ENCODE measurements around the gene TCEA2.

Gene TCEA2

DNA sequence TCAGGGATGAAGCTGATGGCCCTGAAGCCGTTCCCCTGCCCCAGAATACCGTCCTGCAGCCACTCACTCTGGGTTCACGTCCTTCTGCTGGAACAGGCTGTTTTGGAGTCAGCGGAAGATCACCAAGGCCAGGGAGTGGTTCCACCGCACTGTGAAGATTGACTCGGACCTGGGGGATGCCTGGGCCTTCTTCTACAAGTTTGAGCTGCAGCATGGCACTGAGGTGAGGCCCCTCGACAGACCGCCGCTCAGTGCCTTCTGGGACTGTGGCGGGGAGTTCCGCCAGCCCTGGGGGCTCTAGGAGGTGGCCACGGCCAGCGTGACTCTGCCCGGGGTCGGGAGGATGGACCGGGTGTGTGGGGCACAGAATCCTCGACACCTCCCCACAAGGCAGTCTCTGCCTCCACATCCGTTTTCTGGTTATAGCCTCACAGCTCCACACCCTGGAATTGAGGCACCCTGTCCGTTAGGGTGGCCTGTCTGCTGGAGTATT is 31.1 kb upstream of the TCEA2 start:
- H3K9me3 Mint-ChIP-seq: no peaks in the 10 kb centered on the region
- no peak overlapping the region for H3K27ac Mint-ChIP-seq
- H3K4me1 Mint-ChIP-seq (ENCODE audit: low read depth): peaks cover 24% of the 10 kb centered on the region
- H3K36me3 Mint-ChIP-seq (ENCODE audit: low read depth): peaks cover 32% of the 10 kb centered on the region
- H3K4me3 Mint-ChIP-seq: no peak overlapping the region
- no peaks in the 10 kb centered on the region for H3K27me3 Mint-ChIP-seq (ENCODE audit: low read depth)

DNA sequence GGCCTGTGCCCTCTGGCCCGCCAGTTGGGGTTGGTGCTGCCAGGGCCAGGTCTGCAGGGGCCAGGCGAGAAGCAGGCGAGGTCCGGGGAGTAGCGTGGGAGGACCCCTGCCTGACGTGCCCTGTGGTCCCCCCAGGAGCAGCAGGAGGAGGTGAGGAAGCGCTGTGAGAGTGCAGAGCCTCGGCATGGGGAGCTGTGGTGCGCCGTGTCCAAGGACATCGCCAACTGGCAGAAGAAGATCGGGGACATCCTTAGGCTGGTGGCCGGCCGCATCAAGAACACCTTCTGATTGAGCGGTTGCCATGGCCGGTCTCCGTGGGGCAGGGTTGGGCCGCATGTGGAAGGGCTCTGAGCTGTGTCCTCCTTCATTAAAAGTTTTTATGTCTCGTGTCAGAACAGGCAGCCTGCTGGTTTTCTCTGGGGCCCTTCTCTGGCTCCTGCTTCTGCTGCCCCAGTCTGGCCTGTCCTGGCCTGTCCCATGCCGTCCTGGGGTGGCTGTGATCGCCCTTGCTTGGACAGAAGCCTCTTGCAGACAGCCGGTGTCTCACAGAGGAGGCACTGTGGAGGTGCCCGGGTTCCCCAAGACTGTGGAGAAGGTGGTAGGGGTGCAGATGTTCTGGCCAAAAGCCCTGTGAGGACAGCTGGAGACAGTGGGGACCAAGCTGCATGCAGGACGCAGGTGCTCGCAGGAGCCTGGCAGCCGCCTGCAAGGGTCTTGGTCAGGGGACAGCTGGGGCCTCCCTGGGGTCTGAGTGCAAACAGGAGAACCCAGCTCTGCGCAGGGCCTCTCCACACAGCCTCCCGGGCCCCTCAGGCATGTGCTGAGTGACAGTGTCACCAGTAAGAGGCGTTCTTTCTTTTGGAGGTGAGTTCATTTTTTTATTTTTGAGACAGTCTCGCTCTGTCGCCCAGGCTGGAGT is 30.0 kb upstream of the TCEA2 start:
- H3K36me3 Mint-ChIP-seq (ENCODE audit: low read depth): peaks cover 25% of the 10 kb centered on the region
- peaks cover 31% of the 10 kb centered on the region for H3K4me1 Mint-ChIP-seq (ENCODE audit: low read depth)
- H3K27ac Mint-ChIP-seq: peak overlapping the region; percentile 98
- no peak overlapping the region for H3K4me3 Mint-ChIP-seq
- no peaks in the 10 kb centered on the region for H3K27me3 Mint-ChIP-seq (ENCODE audit: low read depth)
- H3K9me3 Mint-ChIP-seq: no peaks in the 10 kb centered on the region

DNA sequence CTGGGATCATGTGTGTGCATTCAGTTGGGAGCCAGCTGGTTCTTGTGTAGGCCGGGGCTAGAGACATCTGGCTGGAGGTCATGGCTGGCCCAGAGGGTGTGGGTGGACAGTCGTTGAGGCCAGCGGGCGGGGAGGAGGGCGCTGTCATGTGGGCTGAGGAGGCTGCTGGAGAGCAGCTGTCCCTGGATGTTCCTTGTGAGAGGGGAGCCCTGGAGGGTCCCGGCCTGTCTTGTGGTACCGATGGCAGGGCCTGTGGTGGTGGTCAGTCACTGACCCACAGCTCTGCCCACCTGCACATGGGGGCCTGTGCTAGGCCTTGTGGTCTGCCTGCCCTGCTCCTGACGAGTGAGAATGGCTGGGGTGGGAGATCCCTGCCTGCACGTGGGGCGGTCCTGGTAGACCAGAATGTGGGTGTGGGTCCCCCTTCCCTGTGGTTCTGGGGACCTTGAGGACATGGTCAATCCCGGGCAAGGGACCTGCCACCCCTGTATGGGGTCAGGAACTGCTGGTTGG is 29.0 kb upstream of the TCEA2 start:
- peaks cover 21% of the 10 kb centered on the region for H3K36me3 Mint-ChIP-seq (ENCODE audit: low read depth)
- H3K27me3 Mint-ChIP-seq (ENCODE audit: low read depth): no peaks in the 10 kb centered on the region
- H3K9me3 Mint-ChIP-seq: no peaks in the 10 kb centered on the region
- H3K4me1 Mint-ChIP-seq (ENCODE audit: low read depth): peaks cover 31% of the 10 kb centered on the region
- H3K27ac Mint-ChIP-seq: peak overlapping the region; percentile 98
- peak overlapping the region; percentile 54 for H3K4me3 Mint-ChIP-seq

DNA sequence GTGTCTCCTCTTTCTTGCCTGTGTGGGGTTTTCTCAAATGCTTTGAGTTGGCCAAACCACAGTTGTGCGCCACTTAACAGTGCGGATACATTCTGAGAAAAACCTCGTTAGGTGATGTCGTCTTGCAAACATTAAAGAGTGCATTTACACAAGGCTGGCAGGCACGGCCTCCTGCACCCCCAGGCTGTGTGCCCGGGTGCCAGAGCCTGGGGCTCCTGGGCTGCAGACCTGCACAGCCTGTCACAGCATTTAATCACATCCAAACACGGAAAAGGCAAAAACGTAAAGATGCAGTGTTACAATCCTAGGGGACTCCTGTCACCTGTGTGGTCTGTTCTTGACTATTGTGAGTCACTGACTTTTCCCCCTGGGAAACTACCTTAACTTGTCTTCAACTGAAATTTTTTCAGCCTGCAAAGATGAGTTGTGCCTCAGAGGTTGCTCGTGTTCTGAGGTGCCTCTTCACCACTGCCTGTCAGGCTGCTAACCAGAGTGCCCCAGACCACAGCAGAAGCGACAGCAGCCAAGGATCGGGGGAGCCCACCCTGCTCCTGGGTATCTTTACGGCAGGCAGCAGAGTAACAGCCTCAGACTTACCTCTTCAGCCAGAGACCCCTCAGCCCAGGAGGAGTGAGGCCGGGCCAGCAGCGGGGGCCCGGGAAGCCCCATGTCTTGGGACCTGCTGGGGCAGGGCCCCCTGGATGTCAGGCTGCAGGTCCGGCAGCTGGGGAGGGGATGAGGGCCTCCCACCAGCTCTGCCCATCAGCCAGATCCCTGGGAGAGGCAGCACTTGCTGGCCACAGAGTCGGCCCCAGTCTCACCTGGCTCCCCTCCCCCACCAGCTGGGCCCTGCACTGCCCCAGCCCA is 27.7 kb upstream of the TCEA2 start:
- H3K27ac Mint-ChIP-seq: peak overlapping the region; percentile 98
- peaks cover 18% of the 10 kb centered on the region for H3K36me3 Mint-ChIP-seq (ENCODE audit: low read depth)
- H3K4me3 Mint-ChIP-seq: peak overlapping the region; percentile 80
- no peaks in the 10 kb centered on the region for H3K27me3 Mint-ChIP-seq (ENCODE audit: low read depth)
- peaks cover 39% of the 10 kb centered on the region for H3K4me1 Mint-ChIP-seq (ENCODE audit: low read depth)
- no peaks in the 10 kb centered on the region for H3K9me3 Mint-ChIP-seq

DNA sequence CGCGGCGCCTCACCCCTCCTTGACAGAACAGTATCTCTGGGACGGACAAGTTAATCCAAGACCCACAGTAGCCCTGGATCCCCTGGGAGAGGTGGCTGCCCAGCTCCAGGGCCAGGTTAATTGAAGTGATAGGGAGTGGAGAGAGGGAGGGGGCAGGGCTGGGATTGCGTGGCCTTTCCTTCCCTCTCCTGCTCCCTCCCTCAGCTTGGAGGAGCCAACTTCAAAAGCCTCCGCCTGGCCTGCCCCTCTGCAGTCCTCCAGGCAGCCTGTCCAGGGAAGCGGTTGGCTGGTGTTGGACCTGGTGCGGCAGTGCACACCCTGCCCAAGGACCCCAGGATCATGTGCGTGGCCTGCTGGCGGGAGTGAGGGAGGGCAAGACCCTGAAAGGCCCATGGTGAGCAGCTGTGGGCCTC is 27.1 kb upstream of the TCEA2 start, which contains the start of gene C20orf204:
Gene C20orf204, plus strand, starts transcription at position 250 of the 413 bp plus-strand sequence. Its CDS starts 142 bp downstream, at position 392.
- Mint-ChIP-seq H3K27me3 (ENCODE audit: low read depth) (no peaks in the 10 kb centered on the region), H3K9me3 (no peaks in the 10 kb centered on the region), H3K4me1 (ENCODE audit: low read depth) (peaks cover 41% of the 10 kb centered on the region), H3K27ac (peak within 1 kb of the TSS; percentile 98), H3K4me3 (peak within 1 kb of the TSS; percentile 81), H3K36me3 (ENCODE audit: low read depth) (peaks cover 18% of the 10 kb centered on the region)

DNA sequence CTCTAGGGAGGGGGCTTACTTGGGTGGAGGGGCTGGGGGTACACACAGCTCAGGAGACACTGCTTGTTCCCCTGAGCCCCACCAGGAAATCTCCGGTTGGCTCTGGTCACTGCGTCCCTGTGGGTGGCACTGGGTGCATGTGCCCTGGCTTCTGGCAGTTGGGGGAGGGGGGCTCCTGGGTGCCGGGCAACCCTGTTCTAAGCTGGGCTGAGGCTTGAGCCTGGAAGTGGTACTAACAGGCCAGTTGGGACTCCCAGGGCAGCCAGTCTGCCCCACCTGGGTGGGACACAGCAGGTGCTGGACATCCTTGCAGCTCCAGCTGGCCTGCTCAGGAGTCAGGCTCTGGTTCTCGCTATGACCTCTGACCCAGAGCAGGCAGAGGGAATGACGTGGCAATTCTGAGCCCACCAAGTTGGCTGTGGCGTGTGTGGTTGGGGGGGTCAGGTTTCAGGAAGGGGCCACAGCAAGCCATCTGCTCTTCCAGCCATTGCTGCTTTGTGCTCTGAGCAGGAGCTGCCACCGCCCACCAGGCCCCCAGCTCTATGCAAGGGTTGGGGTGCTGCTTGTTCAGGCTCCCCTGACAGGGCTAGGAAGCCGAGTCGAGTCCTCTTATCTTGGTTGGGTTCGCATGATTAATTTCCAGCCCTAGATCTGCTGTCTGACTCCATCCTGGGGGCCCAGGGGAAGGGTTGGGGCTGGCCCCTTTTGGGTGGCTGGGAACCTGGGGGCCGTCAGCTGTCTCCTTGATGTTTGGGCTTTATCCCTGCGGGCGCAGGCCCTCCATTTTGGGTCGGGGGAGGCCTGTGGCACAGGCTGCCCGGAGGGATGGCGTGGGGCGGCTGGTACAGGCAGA is 26.4 kb upstream of the TCEA2 start:
- H3K27me3 Mint-ChIP-seq (ENCODE audit: low read depth): no peaks in the 10 kb centered on the region
- H3K4me3 Mint-ChIP-seq: peak overlapping the region; percentile 81
- H3K4me1 Mint-ChIP-seq (ENCODE audit: low read depth): peaks cover 41% of the 10 kb centered on the region
- H3K27ac Mint-ChIP-seq: peak overlapping the region; percentile 90
- no peaks in the 10 kb centered on the region for H3K9me3 Mint-ChIP-seq
- H3K36me3 Mint-ChIP-seq (ENCODE audit: low read depth): peaks cover 14% of the 10 kb centered on the region

DNA sequence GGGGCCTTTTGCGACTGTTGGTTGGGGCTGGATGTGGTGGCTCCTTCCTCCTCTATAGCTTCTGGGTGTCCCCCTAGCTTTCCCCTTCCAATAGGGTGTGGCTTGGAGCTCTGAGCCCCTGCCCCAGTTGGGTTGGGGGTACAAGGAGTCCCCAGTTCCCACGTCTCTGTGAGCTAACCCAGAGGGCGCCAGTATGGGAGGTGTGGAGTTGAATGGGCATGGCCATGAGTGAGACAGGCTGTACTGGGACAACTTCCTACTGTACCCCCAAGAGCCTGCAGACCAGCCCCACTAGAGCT is 25.9 kb upstream of the TCEA2 start:
- Mint-ChIP-seq H3K4me1 (ENCODE audit: low read depth) (peaks cover 42% of the 10 kb centered on the region), H3K27ac (peak overlapping the region; percentile 90)

DNA sequence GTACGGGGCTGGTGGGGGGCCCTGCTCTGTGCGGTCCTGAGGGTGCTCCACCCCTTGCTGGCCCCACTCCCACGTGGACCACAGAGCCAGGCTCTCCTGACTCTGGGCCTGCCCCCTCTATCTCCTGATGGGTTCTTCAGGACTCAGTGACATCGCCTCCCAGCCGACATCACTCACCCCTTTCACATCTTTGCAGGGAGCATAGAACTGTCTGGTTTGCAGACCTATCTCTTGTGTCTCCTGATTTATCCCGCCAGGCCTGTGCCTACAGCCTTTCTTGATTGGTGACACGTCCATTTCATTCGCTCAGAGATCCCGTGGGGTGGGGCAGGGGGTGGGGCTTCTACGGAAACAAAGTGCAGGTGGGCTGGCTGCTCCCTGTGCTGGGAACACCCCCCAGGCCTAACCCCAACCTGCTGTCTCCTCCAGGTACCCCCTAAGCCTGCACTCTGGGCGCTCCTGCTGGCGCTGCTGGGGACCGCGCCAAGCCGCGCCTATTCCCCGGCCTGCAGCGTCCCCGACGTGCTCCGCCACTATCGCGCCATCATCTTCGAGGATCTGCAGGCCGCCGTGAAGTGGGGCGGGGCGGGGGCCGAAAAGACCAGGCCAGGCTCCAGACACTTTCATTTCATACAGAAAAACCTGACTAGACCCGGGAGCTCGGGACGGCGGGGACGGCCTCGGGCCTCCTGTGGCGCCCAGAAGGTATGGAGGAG is 25.3 kb upstream of the TCEA2 start:
- Mint-ChIP-seq H3K27me3 (ENCODE audit: low read depth) (no peaks in the 10 kb centered on the region), H3K4me3 (peak overlapping the region; percentile 81), H3K36me3 (ENCODE audit: low read depth) (peaks cover 10% of the 10 kb centered on the region), H3K4me1 (ENCODE audit: low read depth) (peaks cover 43% of the 10 kb centered on the region), H3K9me3 (no peaks in the 10 kb centered on the region), H3K27ac (peak overlapping the region; percentile 90)

More for the DNA sequence above, 25.9 kb upstream of the TCEA2 start:
- Mint-ChIP-seq H3K9me3 (no peaks in the 10 kb centered on the region), H3K4me3 (peak overlapping the region; percentile 81), H3K27me3 (ENCODE audit: low read depth) (no peaks in the 10 kb centered on the region), H3K36me3 (ENCODE audit: low read depth) (peaks cover 13% of the 10 kb centered on the region)

DNA sequence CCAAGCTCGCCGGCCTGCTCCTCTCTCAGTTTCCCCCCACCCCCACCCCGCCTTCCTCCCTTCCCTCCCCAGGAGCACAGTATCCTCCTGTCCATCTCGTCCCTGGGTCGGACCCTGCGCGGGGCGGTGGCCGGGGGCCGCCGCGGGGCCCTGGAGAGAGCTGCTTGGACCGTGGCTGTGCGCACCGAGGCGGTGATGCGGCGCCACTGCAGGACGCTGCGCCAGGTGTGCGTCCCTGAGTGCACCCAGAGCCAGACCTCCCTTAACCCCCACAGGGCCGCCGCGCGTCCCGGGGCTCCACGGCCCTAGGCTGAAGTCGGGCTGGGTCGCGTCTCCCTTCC is 24.8 kb upstream of the TCEA2 start:
- H3K9me3 Mint-ChIP-seq: no peaks in the 10 kb centered on the region
- peaks cover 10% of the 10 kb centered on the region for H3K36me3 Mint-ChIP-seq (ENCODE audit: low read depth)
- H3K27ac Mint-ChIP-seq: peak overlapping the region; percentile 90
- H3K4me3 Mint-ChIP-seq: peak overlapping the region; percentile 81
- H3K4me1 Mint-ChIP-seq (ENCODE audit: low read depth): peaks cover 43% of the 10 kb centered on the region
- H3K27me3 Mint-ChIP-seq (ENCODE audit: low read depth): no peaks in the 10 kb centered on the region

DNA sequence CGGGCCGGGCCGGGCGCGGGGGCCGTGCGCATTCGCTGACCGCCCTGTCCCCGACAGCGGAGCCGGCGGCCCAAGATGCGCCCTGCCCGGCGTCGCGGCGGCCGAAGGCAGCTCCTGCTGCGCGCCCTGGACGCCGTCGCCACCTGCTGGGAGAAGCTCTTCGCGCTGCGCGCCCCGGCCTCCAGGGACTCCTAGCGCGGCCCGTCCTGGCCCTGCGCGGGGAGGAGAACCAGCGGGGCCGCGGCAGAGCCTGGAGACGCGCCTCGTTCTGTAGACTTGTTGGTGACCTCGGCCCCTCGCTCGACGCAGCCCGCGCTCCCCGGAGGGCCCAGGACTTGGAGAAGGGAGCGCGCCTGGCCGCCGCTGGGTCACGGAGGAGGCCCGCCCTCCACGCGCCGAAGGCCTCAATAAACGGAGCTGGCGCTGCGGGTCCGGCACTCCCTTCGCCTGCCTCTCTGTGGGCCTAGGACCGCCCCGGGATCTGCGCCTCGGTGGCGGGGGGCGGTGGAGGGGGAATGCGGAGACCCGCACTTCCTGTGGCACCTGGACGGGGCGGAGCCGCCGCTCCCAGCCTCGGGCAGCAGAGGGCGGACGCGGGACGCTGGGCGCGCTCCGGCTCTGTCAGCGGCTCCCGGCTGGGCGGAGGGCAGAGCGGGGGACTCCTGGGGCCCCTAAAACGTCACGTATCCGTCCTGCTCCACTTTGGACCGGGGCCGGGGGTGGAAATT is 24.3 kb upstream of the TCEA2 start:
- Mint-ChIP-seq H3K9me3 (no peaks in the 10 kb centered on the region), H3K27ac (peak overlapping the region; percentile 71), H3K27me3 (ENCODE audit: low read depth) (no peaks in the 10 kb centered on the region), H3K4me3 (peak overlapping the region; percentile 66), H3K4me1 (ENCODE audit: low read depth) (peaks cover 46% of the 10 kb centered on the region), H3K36me3 (ENCODE audit: low read depth) (peaks cover 8% of the 10 kb centered on the region)

DNA sequence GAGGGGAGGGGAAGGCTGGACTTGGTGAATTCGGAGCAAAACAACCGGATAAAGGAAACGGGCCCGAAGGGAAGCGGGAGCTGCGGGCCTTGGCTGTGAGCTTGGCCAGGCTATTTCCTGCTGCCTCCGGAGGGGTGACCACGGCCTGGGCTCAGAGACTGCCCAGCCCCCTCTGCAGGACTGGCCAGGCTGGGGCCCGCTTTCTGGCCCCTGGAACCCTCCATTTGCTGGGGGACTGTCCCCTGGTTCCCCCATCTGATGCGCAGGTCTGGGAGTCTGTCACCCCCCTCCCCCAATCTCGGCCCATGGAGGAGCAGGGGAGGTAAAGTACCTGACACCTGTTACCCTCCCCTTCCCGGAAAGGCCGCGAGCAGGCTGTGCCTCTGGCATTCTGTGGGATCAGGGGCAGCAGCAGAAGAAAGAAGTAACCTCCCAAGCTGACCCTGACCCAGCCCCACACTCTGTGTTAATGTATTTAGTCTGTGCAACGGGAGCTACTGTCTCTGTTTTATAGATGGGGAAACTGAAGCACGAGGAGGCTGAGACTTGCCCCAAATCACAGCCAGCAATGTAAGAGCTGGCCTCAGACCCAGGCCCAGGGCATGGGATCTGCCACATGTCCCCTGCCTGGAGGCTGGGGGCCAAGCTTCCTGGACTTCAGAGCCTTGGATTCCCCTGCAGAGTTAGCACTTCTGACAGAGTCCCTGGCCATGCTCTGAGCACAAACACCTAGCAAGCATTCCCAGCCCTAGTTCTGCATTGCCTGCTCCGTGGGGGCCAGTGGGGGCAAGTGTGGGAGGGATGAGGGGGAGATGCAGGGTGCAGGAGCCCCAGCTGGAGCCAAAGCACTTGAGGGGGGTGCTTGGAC is 23.5 kb upstream of the TCEA2 start:
- Mint-ChIP-seq H3K36me3 (ENCODE audit: low read depth) (peaks cover 2% of the 10 kb centered on the region), H3K4me1 (ENCODE audit: low read depth) (peaks cover 43% of the 10 kb centered on the region), H3K27ac (peak overlapping the region; percentile 71), H3K27me3 (ENCODE audit: low read depth) (no peaks in the 10 kb centered on the region), H3K9me3 (no peaks in the 10 kb centered on the region), H3K4me3 (peak overlapping the region; percentile 66)
